Measurements from ENCODE around the gene GLI1.

DNA sequence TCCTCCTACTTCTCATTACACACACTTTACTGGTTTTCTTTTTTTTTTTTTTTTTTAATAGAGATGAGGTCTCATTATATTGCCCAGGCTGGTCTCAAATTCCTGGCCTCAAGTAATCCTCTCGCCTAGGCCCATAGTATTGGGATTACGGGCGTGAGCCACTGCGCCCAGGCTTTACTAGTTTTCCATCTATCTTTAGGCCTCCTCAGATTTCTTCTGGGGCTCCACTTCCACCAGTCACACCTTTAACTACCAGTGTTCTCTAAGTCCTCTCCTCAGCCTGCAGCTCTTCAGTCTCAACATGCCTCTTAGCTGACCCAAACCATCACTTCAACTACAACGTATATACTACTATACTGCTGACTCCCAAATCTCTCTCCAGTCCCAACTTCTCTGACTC, 39.1 kb upstream of the GLI1 start:
- no peak for TF ChIP-seq ZFP30 (CRISPR knock-in tag; IDR thresholded peaks at IDR 0.05)
- TF ChIP-seq ARNTL (CRISPR knock-in tag; IDR thresholded peaks at IDR 0.05; ENCODE audit: borderline replicate concordance, low read depth): no peak
- no peak for TF ChIP-seq BACH2 (CRISPR knock-in tag; IDR thresholded peaks at IDR 0.05; ENCODE audit: borderline replicate concordance)

Data from SK-N-SH treated with all-trans-retinoic acid at 6 μM for 48 hours (cell line).